IMR-90 (cell line): ENCODE data around the gene PAEP. TPM values are rescaled to one million over a fixed set of nuclear protein-coding genes. Genes with fewer than 3 reads are reported as not detected.

Experiments used
- ATAC-seq: fragments of 200-7000 bp; cut with Tn5 transposase; 2 replicates; pipeline ENCODE4 v1.9.1; 2020; ENCODE audit warnings: low read depth, mild to moderate bottlenecking, moderate library complexity
- BruUV-seq: library from RNA; stranded (reverse); fragments of 400-500 nt; replicated peaks from 2 replicates; lab custom pipeline; 2021; lab: Mats Ljungman, UMichigan
- CTCF ChIA-PET: fragments of 300-600 bp; formaldehyde crosslinking; extraction: SDS; loops from one replicate; lab custom pipeline; 2021; ENCODE audit warnings: antibody characterized with exemption; lab: Yijun Ruan, JAX
- POLR2A ChIA-PET: fragments of 300-600 bp; sonication (Branson Sonifier 250); formaldehyde crosslinking; loops from one replicate; lab custom pipeline; 2022; ENCODE audit warnings: antibody characterized with exemption; ENCODE audit not compliant: unreplicated experiment; lab: Charles Lee
- DNase-seq: peaks from one replicate; pipeline ENCODE4 v3.0.0; 2013
- H2AFZ ChIP-seq: replicated peaks from 2 replicates; pipeline ENCODE3; 2013; ENCODE audit warnings: low read length, mild to moderate bottlenecking; ENCODE audit not compliant: poor library complexity
- H2AK5ac ChIP-seq: 2 replicates; pipeline ENCODE4 v1.6.1; 2013; ENCODE audit warnings: low read depth, low read length, inconsistent platforms
- H2AK9ac ChIP-seq: replicated peaks from 2 replicates; pipeline ENCODE3; 2013; ENCODE audit warnings: mild to moderate bottlenecking, low read depth, low read length, moderate library complexity; ENCODE audit not compliant: poor library complexity
- H2BK120ac ChIP-seq: 2 replicates; pipeline ENCODE4 v1.6.1; 2013; ENCODE audit warnings: low read depth, low read length, inconsistent platforms
- H2BK15ac ChIP-seq: 3 replicates; pipeline ENCODE4 v1.6.1; 2013; ENCODE audit warnings: low read depth, low read length, inconsistent platforms
- H2BK20ac ChIP-seq: 2 replicates; pipeline ENCODE4 v1.6.1; 2013; ENCODE audit warnings: low read depth, mild to moderate bottlenecking, inconsistent platforms, low read length, moderate library complexity
- H2BK5ac ChIP-seq: 2 replicates; pipeline ENCODE4 v1.6.1; 2013; ENCODE audit warnings: mild to moderate bottlenecking, low read depth, low read length, inconsistent platforms; ENCODE audit not compliant: poor library complexity, severe bottlenecking
- H3K14ac ChIP-seq: replicated peaks from 2 replicates; pipeline ENCODE4 v1.6.1; 2013; ENCODE audit warnings: low read depth, low read length, inconsistent platforms
- H3K18ac ChIP-seq: 2 replicates; pipeline ENCODE4 v1.6.1; 2013; ENCODE audit warnings: low read depth, low read length, control low read depth
- H3K23ac ChIP-seq: 2 replicates; pipeline ENCODE4 v1.6.1; 2013; ENCODE audit warnings: low read depth, low read length, inconsistent platforms
- H3K27ac ChIP-seq: 2 replicates; pipeline ENCODE4 v1.5.1; 2013; ENCODE audit warnings: mild to moderate bottlenecking, control low read depth, low read length; ENCODE audit not compliant: insufficient read depth
- H3K27me3 ChIP-seq: 2 replicates; pipeline ENCODE4 v1.6.1; 2013; ENCODE audit warnings: low read length; ENCODE audit not compliant: control insufficient read depth, insufficient read depth
- H3K36me3 ChIP-seq: 2 replicates; pipeline ENCODE4 v1.6.1; 2013; ENCODE audit warnings: low read length, mixed read lengths; ENCODE audit not compliant: control insufficient read depth, insufficient read depth
- H3K4ac ChIP-seq: 2 replicates; pipeline ENCODE4 v1.6.1; 2013; ENCODE audit warnings: low read depth, low read length, inconsistent platforms
- H3K4me1 ChIP-seq: 2 replicates; pipeline ENCODE4 v1.6.1; 2013; ENCODE audit warnings: low read length, mixed read lengths; ENCODE audit not compliant: control insufficient read depth, insufficient read depth
- H3K4me2 ChIP-seq: 2 replicates; pipeline ENCODE4 v1.6.1; 2013; ENCODE audit warnings: low read depth, mild to moderate bottlenecking, control low read depth, low read length, moderate library complexity
- H3K4me3 ChIP-seq: 2 replicates; pipeline ENCODE4 v1.5.1; 2013; ENCODE audit warnings: low read depth, mild to moderate bottlenecking, control low read depth, low read length, moderate library complexity; ENCODE audit not compliant: insufficient read depth
- H3K56ac ChIP-seq: 2 replicates; pipeline ENCODE4 v1.6.1; 2013; ENCODE audit warnings: low read length, inconsistent platforms; ENCODE audit not compliant: insufficient read depth; ENCODE audit errors: extremely low read depth
- H3K79me1 ChIP-seq, 2 experiments: 2 replicates each; pipeline ENCODE4 v1.6.1; 2013; ENCODE audit warnings: low read length in 2 of 2, inconsistent platforms in 1 of 2, low read depth in 1 of 2
- H3K9ac ChIP-seq: 2 replicates; pipeline ENCODE4 v1.6.1; 2013; ENCODE audit warnings: low read depth, low read length, control low read depth
- H3K9me1 ChIP-seq: 2 replicates; pipeline ENCODE4 v1.6.1; 2013; ENCODE audit warnings: low read length, inconsistent platforms; ENCODE audit not compliant: insufficient read depth
- H3K9me3 ChIP-seq: 2 replicates; pipeline ENCODE4 v1.6.1; 2013; ENCODE audit warnings: low read length; ENCODE audit not compliant: control insufficient read depth, insufficient read depth
- H4K20me1 ChIP-seq: 2 replicates; pipeline ENCODE4 v1.6.1; 2013; ENCODE audit warnings: low read length, inconsistent platforms; ENCODE audit not compliant: insufficient read depth
- H4K5ac ChIP-seq: 2 replicates; pipeline ENCODE4 v1.6.1; 2013; ENCODE audit warnings: mild to moderate bottlenecking, low read depth, low read length, control low read depth
- H4K8ac ChIP-seq, 2 experiments: 2 replicates each; pipeline ENCODE4 v1.6.1; 2013; ENCODE audit warnings: low read depth in 2 of 2, low read length in 2 of 2, control low read depth in 1 of 2, inconsistent platforms in 1 of 2
- H4K91ac ChIP-seq: 2 replicates; pipeline ENCODE4 v1.6.1; 2013; ENCODE audit warnings: low read depth, low read length, inconsistent platforms; ENCODE audit not compliant: insufficient read depth
- CEBPB ChIP-seq: IDR thresholded peaks from 2 replicates; pipeline ENCODE4 v1.6.1; 2012; ENCODE audit warnings: low read depth, low read length, improper control_type of control experiment
- CHD1 ChIP-seq: IDR thresholded peaks from 2 replicates; pipeline ENCODE4 v1.6.1; 2012; ENCODE audit warnings: low read depth, low read length, improper control_type of control experiment
- FOS ChIP-seq: fragments of 150-350 bp; IDR thresholded peaks from 2 replicates; pipeline ENCODE4 v1.6.1; 2016; ENCODE audit warnings: low read depth, low read length
- MAFK ChIP-seq: IDR thresholded peaks from 2 replicates; pipeline ENCODE4 v1.6.1; 2012; ENCODE audit warnings: low read depth, low read length, improper control_type of control experiment
- MAZ ChIP-seq: IDR thresholded peaks from 2 replicates; pipeline ENCODE4 v1.6.1; 2012; ENCODE audit warnings: low read depth, mild to moderate bottlenecking, low read length, improper control_type of control experiment, moderate library complexity, borderline replicate concordance
- MXI1 ChIP-seq: IDR thresholded peaks from 2 replicates; pipeline ENCODE4 v1.6.1; 2012; ENCODE audit warnings: low read depth, mild to moderate bottlenecking, low read length, moderate library complexity, borderline replicate concordance
- RAD21 ChIP-seq: IDR thresholded peaks from 2 replicates; pipeline ENCODE4 v1.6.1; 2012; ENCODE audit warnings: low read length, improper control_type of control experiment
- RCOR1 ChIP-seq: IDR thresholded peaks from 2 replicates; pipeline ENCODE4 v1.6.1; 2012; ENCODE audit warnings: mild to moderate bottlenecking, low read length, improper control_type of control experiment; ENCODE audit not compliant: insufficient replicate concordance
- RFX5 ChIP-seq: IDR thresholded peaks from 2 replicates; pipeline ENCODE4 v1.8.0; 2012; ENCODE audit warnings: low read depth, mild to moderate bottlenecking, low read length, moderate library complexity
- SMC3 ChIP-seq: fragments of 150-350 bp; IDR thresholded peaks from 2 replicates; pipeline ENCODE4 v1.6.1; 2016; ENCODE audit warnings: low read depth, mild to moderate bottlenecking, antibody characterized with exemption, low read length, moderate library complexity
- USF2 ChIP-seq: fragments of 150-350 bp; IDR thresholded peaks from 2 replicates; pipeline ENCODE4 v1.6.1; 2017; ENCODE audit warnings: mild to moderate bottlenecking, antibody characterized with exemption, low read length, low read depth
- WGBS, 2 experiments: methylation state at CpG; one replicate each; pipeline versions ENCODE4 v1.1.5 to v1.1.7; 2013; ENCODE audit warnings: missing lambda C conversion rate in 2 of 2; ENCODE audit not compliant: insufficient read length in 1 of 2; ENCODE audit errors: extremely low coverage in 2 of 2; 5-methylcytosine and 5-hydroxymethylcytosine counted together
- dilution Hi-C: fragments of 300-500 bp; cut with HindIII; formaldehyde crosslinking; loops from one replicate; pipeline ENCODE4 v1.14.3; 2018; ENCODE audit warnings: low sequenced_read_pairs; ENCODE audit not compliant: unreplicated experiment
- in situ Hi-C: fragments of 300-500 bp; cut with MboI; formaldehyde crosslinking; loops from 3 replicates; pipeline ENCODE4 v1.14.3; 2019; ENCODE audit warnings: low sequenced_read_pairs, inconsistent platforms, mixed read lengths
- intact Hi-C: fragments of 100-400 bp; cut with micrococcal nuclease; formaldehyde crosslinking; loops from 2 replicates; pipeline ENCODE4 v1.10.0; 2022
- polyA plus RNA-seq, 3 experiments: library from polyadenylated mRNA; depleted of rRNA; stranded (reverse); fragments of >200 nt; gene quantifications; 2 replicates each; pipeline ENCODE4 v1.2.3, GENCODE V29; 2012; ENCODE audit warnings: low replicate concordance in 1 of 3
- total RNA-seq: library from RNA; depleted of rRNA; stranded (reverse); fragments of >200 nt; gene quantifications from 2 replicates; pipeline ENCODE4 v1.2.3, GENCODE V29; 2012

Gene PAEP
- total and polyA plus RNA-seq, 2 of the 4 experiments (the other 2 are of a cell fraction): not detected

- no peak overlapping the region for H4K8ac ChIP-seq
- no peak for DNase-seq
- no peak for ATAC-seq
- no TSS peak for BruUV-seq
- H3K4me2 ChIP-seq: no peak overlapping the region
- H3K14ac ChIP-seq: no peak overlapping the region
- H3K23ac ChIP-seq: no peak overlapping the region
- no peak overlapping the region for H3K18ac ChIP-seq
- H3K9me1 ChIP-seq: no peaks in the 10 kb centered on the region
- in situ Hi-C loops (loop anchor here (25.0 kb wide), 1 partner anchor 337 kb away; no protein-coding TSS in a partner anchor), intact Hi-C loops (loop anchor here (5.0 to 10.0 kb wide), 3 partner anchors 194 to 667 kb away; no protein-coding TSS in a partner anchor), dilution Hi-C loops (no loop called here)
- no peak overlapping the region for H2BK5ac ChIP-seq
- no peak overlapping the region for H3K4ac ChIP-seq
- no peak overlapping the region for H2BK20ac ChIP-seq
- no peak overlapping the region for H3K4me3 ChIP-seq
- TF ChIP-seq CHD1 (no peak), USF2 (no peak), CEBPB (no peak), MAFK (no peak), RFX5 (no peak), MAZ (no peak), RCOR1 (no peak), MXI1 (no peak), FOS (no peak), SMC3 (no peak), RAD21 (no peak)
- no peak overlapping the region for H4K91ac ChIP-seq
- no peak overlapping the region for H3K56ac ChIP-seq
- H3K4me1 ChIP-seq: no peaks in the 10 kb centered on the region
- H3K36me3 ChIP-seq: no peaks in the 10 kb centered on the region
- ChIA-PET CTCF (no interaction called here), POLR2A (no interaction called here)
- no peaks in the 10 kb centered on the region for H3K9me3 ChIP-seq
- H3K27me3 ChIP-seq: peaks cover 4% of the 10 kb centered on the region
- no peak overlapping the region for H2AK9ac ChIP-seq
- no peak overlapping the region for H3K9ac ChIP-seq
- H2AFZ ChIP-seq: no peak overlapping the region
- H4K5ac ChIP-seq: no peak overlapping the region
- no peak overlapping the region for H3K27ac ChIP-seq
- H2BK15ac ChIP-seq: no peak overlapping the region
- no peak overlapping the region for H2AK5ac ChIP-seq
- no peak overlapping the region for H2BK120ac ChIP-seq
- no peaks in the 10 kb centered on the region for H3K79me1 ChIP-seq
- WGBS, 2 experiments: no CpG with 5 or more reads among the region's 5 CpGs
- no peaks in the 10 kb centered on the region for H4K20me1 ChIP-seq
Measured at GRCh38 chr9:135600296-135600817, 38.8 kb downstream of the PAEP start.
